GM19395 (cell line): ENCODE measurements around the gene CIB4.

Experiments used
- ATAC-seq: cut with Tn5 transposase; IDR thresholded peaks from one replicate; pipeline ENCODE4 v1.9.1; 2021; ENCODE audit warnings: mild to moderate bottlenecking, moderate library complexity; ENCODE audit not compliant: unreplicated experiment

CIB4 gene

DNA sequence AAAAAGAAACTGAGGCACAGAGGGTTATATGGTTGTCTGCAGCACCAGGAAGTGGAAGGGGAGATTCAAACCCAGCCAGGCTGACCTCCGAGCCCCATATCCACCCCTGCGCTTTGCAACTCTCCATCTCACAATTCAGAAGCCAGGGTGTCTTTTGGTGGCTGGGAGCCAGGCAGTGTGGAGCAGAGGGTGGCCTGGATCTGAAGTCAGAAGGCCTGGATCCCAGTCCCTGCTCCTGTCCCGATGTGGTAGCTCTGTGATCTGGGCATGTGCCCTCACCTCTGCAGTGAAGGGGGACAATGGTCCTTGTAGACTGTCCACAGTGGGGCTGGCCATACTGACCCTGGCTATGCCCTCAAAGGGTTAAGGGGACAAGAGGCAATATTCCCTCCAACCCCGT lies 57.0 kb downstream of the CIB4 start:
- ATAC-seq: no peak

DNA sequence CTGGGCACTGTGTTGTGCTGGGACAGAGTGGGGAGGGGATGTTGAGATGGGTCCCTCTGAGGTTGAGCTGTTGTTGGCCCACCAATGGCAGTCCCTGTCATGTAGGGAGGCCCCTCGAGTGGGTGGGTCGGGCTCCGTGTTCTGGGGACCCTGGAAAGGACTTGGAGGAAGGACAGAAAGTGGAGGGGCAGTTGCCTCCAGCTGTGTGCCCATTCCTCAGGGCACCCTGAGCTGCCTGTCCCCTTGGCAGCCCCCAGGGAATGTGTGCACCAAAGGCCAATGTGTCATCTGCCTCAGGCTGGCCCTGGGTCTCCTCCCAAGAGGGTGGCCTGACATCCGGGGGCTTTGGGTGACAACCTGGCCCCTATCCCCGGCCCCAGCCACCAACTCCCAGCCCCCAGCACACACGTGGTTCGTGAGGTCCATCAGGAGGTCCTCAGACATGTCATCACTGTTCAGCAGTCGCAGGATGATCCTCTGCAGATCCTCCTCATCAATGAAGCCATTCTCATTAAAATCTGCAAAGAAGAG lies 57.7 kb downstream of the CIB4 start:
- no peak for ATAC-seq

DNA sequence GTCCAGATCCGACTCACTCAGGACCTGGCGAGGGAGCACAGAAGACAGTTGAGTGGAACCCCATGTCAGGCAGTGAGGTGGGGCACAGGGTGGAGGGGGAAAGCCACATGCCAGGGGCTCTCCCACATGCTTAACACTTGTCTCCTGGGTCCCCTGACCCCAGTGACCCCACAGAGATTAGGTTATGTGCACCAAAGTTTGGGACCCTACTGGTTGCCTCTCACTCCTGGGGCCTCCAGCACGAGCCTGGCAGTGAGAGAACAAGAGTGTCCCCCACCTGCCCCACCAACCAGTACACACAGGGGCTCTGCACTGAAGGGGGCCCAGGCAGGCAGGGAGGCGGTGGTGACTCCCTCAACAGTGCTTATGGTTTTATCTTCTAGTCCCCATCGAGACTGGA lies 58.3 kb downstream of the CIB4 start:
- no peak for ATAC-seq

DNA sequence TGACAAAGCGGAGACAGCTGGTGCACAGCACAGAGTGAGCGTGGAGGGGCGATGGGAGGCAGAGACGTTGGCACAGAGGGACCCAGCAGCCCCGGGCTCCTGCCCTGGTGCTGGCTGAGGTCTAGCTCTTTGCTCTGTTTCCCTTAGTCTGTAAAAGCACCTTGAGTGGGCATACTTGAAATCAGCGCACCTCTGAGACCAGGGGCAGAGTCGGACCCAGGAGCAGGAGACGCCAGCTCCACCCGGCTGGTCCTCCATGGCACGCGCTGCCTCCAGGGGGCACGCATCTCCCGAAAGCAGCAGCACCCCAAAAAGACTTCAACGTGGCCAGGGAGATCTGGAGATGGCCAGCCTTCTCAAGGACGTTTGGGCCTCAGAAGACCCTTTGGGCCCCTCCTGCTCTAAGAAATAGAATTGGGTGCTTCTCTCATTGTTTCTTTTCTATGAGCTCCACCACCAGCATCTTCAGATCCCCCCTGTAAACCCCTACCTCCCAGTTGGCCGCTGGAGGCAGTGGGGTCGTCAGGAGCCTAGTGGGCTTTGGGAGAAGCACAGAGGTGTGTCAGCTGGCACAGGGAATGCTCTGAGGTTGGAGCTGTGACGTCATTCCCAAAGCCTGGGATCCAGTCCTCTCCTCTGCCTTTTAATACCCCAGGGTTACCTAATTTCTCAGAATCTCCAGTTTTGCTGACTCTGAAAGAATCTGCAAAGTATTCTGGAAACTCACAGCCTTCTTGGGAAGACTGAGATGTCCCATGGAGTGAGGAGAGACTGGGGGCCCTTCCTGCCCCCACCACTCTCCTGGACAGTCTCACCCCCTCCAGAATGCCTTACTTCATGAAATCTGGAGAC lies 58.9 kb downstream of the CIB4 start:
- no peak for ATAC-seq

DNA sequence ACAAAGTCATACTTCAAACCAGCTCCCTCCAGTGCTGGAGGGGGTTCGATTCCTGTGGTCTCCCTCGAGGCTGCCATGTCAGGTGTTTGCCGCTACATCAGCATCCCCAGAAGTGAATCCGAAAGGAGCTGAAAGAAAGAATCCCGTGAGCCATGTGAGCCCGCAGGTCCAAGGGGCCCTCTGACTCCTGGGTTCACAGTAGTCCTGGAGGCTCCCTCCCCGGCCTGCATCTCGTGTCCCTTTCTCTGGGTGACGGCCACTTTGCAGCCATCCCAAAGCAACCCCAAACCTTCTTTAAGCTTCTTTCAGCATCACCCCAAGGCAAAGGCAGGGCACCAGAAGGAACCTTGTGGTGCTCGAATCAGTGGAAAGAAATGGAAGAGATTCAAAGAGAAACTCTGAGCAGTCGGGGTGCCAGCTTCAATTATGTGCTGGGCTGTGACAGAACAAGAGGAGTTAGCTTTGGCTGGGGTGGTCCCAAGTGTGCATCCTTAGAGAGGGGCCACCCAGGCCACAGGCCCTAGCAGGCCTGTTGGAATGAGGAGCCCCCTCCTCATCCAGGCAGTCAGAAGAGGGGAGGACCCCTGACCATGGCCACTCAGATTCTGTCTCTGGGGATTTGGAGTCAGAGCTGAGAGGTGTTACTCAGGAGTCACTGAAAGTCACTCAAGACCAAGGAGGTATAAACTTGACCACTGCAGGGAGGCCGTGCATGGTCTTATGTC lies 59.7 kb downstream of the CIB4 start:
- ATAC-seq: no peak

DNA sequence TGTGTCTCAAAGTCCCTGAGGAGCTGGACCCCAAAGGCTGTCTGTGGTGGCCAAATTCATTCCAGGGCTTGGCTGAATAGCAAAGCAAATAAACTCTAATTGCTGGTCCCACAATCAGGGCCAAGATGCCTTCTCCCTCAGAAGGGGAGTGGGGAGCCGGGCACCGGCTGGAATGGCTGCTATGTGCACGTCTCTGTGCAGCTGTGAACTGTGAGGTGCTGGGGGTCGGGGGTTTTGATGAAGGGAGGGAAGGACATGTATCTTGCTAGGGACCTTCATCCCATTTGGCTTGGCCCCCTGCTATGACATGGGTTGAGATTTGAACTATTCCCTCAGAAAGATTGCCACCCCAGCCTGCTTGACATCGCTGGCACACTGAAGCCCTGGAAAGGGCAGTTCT lies 60.4 kb downstream of the CIB4 start:
- no peak for ATAC-seq

DNA sequence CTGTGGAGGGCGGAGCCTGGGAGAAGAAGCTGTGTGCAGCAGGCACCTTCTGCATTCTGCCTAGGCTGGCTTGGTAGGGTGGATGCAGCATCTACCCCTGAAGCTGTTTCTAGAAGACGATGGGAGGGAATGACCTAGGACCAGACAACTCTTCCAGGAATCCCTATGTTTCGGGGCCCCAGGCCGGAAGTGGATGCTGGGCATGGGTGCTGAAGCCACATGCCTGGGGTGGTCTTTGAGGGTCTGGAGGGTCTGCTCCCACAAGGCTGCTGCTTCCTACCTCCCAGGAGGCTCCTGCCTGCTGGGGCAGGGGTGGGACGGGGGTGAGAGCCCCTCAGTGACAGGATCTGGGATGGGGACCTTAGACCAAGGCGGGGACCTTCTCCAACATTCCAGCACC lies 61.0 kb downstream of the CIB4 start:
- ATAC-seq: no peak

DNA sequence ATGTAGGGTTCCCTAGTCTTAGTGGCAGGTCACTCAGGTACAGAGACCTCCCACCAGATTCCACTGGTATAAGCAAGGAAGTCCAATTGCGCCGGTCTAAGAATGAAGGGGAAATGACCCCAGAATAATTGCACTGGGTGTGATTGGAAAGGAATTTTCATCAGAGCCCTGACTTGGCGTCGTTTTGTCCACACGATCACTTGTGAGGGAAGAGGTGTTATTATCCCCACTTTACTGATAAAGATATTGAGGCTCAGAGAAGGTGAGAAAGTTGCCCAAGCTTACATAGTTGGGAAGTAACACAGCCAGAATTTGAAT lies 61.5 kb downstream of the CIB4 start:
- no peak for ATAC-seq

DNA sequence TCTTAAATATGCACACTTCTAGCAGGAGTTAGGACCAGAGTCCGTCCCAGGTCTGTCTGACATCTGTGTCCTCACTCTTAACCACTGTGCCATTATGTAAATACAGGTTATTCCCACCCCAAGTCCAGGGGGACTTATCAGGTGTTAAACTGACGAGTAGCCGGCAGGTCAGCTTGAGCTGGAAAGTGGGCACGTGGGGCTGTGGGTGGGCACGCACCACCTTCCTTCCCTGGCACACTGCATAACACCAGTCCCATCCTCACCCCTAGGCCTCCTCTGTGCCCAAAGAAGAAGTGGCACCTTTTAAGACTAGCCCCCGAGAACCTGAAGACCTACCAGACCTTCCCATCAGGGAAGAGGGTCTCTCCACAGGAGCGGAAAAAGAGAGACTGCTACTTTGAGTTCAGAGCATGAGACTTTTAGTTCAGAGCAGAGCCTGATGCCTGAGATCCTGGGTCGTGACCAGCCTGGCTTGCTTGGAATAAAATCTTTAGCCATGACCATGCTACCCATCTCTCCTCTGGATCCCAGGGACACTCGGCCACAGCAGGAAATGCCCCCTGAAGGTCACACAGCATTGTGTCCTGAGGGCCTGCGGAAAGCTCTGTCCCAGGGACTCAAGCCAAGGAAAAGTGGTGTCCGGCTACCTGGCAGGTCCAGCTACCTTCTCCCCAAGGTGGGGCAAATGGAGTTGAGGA lies 62.0 kb downstream of the CIB4 start:
- ATAC-seq: no peak

DNA sequence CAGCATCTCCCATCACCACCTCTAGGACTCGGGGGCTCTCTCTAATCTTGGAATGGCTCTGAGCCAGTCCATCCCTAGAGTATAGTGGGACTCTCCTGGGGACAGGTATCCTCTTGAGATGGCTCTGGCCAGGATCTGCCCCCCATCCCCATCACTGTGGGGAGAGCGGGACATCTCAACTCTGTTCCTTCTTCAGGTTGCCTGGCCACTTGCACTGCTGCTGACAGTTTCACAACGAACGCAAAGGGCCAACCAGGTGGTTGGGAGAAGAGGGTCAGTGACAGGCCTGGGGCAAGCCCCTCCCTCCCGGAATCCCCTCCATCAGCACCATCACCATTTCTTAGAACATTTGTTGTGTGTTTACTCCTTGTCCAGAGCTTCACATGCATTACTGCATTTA lies 62.6 kb downstream of the CIB4 start:
- no peak for ATAC-seq

DNA sequence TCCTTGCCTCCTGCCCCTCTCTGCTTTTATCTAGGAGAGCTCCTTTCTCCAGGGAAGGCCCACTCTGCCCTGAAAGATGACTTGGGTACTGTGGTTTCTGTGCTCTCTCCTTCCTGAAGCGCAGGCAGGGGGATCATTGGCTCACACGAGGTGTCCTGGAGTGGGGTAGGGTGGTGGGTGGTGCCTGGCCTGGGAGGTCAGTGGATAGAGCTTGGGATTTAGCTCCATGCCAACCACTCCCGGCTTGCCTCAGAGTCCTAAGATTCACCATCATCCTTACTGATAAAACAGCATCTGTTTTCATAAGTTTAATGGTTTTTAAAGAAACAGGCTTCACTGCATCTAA lies 63.1 kb downstream of the CIB4 start:
- no peak for ATAC-seq

DNA sequence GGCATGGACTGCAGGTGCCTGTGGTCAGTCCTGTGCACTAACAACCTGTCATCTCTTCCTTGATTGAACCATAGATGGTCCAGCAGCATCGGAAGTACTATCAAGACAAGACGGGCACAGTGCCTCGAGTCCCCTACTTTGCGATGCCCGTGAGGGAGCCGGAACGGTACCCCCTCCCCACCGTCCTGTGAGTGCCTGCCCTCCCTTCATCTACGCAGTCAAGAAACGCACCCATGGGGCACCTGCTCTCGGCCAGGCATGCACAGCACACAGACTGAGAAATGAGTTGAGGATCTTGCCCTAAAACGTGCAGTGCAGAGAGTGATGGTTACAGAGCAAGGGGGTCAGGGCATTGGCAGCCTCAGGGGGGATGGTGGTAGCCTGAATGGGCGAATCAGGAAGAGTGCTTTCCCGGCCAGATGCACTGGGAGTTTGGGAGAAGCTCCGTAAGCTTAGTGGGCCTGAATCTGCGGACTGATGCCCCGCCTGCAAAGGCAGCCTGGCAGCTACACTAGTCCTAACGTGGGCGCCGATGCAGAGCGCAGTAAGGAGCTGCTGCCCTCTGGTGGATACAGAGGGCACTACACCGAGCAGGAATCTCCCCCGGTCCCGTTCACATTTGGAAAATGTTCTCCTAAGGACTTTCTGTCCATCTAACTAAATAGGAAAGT lies 63.6 kb downstream of the CIB4 start:
- peak; percentile 66 for ATAC-seq

DNA sequence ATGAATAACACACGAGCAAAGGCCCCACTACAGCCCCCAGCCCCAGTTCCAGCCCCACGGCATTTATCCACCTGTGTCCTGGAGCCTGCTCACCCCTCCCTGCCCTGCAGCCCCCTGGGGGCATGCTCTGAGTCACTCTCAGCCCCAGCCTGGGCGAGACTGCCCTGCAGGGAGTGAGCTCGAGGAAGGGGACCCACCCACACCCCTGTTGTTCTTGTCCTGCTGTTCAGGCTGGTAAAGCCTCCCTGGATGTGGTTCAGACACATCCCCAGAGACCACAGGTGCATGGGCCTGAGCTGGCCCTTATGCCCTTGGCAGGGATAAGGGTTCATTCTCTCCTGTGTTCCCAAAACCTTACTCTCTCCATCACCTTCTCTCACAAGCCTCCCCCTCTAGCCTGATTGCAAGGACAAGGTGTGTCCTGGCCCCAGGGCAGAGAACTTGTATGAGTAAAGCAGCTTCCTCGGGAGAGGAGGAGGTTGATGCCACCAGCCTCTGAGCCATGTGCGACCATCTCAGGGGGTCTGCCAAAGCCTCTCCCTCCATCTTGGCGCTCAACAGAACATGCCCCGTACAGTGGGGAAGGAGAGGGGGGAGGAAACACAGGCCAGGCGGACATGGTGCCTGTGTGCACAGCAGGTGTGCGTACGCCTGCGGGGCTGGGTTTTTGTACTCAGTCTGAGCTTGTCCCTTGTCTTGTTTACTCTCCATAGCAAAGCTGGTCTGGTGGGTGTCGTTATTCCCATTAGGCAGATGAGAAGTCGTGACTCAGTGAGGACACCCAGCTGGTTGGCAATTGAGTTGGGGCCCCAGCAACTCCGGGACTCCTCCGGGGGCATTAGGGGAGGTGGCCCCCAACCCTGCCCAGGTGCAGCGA lies 64.4 kb downstream of the CIB4 start:
- ATAC-seq: no peak

DNA sequence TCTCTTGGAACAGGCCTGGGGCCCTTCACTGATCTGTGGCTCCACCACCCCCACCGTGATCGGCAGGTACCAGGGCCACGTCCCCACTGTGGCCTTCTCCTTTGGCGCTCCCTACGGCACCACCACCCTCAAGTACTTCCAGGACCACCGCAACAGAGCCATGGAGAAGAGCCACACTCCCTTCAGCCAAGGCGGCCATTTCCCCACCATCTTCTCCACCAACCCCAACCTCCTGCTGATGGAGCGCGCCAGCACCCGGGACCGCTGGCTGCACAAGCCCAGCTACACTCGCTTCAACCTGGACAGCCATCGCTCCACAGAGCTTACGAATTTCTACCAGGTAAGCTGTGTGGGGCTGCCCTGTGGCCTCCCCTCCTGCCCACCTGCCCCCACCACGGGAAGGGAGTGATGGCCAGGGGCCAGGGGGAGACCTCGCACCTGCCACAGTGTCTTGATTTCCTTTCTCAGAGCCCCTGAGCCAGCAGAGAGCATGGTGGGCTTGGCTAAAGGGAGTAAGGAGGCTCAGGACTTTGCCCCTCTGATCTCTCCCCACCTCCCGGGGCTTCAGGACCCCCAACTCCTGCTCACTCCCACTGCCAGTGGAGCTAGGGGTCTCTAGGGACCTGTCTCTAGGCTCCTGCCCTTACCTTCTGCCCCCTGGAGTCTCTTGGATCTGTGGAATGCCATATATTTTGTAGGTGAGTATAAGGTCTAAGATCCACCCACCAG lies 65.2 kb downstream of the CIB4 start:
- no peak for ATAC-seq

DNA sequence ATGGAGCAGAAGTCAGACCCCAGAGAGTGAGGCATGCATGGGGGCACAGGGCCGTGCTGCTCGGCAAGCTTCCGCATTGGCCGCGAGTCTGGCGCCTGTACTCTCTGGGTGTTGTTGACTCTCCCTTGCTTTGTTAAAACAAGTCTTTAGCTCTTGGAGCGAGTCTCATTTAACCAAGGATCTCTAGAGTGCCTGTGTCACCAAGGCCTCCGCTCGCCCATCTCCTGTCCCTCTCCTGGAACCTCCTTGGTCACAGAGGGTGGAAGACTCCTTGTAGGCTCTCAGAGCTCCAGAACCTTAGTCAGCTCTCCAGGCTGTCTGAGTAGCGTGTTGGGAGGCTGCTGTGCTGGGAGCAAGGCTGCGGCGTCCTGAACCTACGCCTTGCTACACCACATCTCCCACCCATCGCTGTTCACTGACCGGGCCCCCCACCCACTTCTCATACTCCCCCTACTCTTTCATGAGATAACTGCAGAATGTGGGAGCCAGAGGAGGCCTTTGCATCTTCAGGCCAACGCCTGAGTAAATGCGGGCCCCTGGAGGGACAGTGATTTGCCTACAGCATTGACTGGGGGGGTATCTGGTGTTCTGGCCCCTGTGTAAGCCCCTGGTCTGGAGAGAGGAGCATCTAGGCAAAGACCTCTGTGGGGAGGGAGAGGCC lies 66.1 kb downstream of the CIB4 start:
- no peak for ATAC-seq

DNA sequence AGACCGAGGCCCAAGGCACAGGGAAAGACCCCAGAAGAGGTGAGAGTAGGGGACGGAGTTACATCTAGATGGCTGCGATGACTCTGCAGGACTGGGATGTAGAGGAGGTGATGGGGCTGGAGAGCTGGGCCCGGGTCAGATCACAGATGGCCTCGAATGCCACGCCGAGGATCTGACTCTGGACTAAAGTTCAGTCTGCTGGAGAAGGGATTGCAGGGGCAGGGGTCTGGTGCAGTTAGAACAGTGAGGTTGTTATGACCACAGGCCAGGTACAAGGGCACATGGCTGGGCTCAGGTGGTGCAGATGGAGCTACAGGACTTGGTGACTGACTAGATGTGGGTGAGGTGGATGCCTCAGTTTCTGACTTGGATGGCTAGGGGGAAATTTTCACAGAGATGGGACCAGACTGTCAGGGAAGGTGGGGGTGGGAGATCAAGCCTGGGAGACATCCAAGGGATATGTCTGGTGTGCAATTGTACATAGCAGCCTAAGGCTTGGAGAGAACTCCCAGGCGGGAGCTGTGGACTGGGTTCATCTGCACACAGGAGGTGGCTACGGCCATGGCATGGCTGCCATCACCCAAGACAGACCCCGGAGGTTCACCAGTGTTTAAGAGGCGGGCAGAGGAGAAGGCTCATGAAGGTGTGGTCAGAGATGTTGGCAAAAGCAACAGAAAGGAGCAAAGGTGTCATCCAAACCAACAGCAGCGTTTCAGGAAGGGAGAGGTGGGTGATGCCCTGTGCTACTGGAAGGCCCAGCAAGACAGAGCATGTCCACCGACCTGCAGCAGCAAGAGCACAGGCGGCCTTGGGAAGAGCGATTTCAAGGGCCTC lies 66.9 kb downstream of the CIB4 start:
- ATAC-seq: no peak

DNA sequence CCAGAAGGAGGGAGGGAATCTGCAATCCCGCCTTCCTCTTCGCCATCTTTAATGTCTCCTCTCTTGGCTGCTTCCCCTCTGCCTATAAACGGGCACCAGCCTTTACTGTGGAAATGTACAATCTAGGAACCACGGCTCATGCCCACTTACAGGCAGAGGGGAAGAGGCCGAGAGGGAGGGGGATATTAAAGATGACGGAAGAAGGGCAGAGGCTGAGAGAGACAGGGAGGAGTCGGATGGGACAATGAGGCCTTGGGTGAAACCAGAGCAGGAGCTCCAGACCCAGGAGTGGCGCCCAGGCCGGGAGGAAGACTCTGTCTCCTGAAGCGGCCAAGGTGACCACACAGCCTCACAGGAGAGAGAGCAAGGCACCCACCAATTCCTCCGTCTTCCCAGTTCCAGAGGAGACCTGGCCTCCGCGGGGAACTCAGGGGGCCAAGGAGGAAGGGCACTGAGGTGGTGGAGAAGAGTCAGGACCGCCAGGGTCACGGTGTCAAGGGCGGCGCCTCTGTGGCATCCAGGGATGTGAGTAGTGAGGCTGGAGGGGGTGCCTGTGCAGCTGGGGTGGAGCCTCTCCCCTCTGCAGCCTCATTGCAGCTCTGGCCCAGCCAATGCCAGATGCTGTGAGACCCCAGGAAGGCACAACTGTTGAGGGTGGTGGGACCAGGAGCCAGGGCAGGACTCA lies 67.8 kb downstream of the CIB4 start:
- ATAC-seq: no peak

DNA sequence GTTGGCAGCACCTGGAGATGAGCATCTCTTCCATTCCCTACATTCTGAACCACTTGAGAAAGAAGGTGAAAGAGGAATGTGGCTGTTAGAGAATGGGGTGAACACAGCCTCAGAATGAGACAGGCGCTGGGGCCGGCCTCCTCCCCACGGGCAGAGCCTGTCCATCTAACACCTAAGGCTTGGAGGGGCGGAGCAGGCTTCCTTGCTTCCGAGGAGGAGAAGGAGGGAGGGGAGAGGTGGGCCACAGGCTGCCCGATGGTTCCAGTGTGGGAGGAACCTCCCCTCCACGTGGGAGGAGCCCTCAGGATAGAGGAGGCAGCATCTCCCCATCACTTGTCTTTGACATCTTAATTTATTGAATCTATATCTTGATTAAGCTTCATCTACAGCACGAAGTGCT lies 68.6 kb downstream of the CIB4 start:
- ATAC-seq: no peak
